Neural crest cell (in vitro differentiated cells): ENCODE results near the gene ARHGAP35. TPM values are rescaled to one million over a fixed set of nuclear protein-coding genes. Genes with fewer than 3 reads are reported as not detected.

Experiments used
- DNase-seq: peaks from one replicate; pipeline ENCODE4 v3.0.0; 2021; ENCODE audit warnings: low read depth, mixed read lengths, low spot score
- H3K27ac Mint-ChIP-seq: one replicate; pipeline ENCODE4 v1.8.0; 2021; ENCODE audit warnings: mild to moderate bottlenecking, mixed read lengths; ENCODE audit not compliant: unreplicated experiment
- H3K27me3 Mint-ChIP-seq: 2 replicates; pipeline ENCODE4 v1.8.0; 2021; ENCODE audit warnings: low read depth, mild to moderate bottlenecking, mixed read lengths
- H3K36me3 Mint-ChIP-seq: 2 replicates; pipeline ENCODE4 v1.8.0; 2021; ENCODE audit warnings: low read depth, mild to moderate bottlenecking, mixed read lengths
- H3K4me1 Mint-ChIP-seq: 2 replicates; pipeline ENCODE4 v1.8.0; 2021; ENCODE audit warnings: mixed read lengths
- H3K4me3 Mint-ChIP-seq: one replicate; pipeline ENCODE4 v1.8.0; 2021; ENCODE audit warnings: mild to moderate bottlenecking, mixed read lengths
- H3K9me3 Mint-ChIP-seq: 2 replicates; pipeline ENCODE4 v1.8.0; 2021; ENCODE audit warnings: mixed read lengths
- total RNA-seq: library from RNA; stranded (reverse); gene quantifications from 2 replicates; pipeline ENCODE4 v1.2.1, GENCODE V29; 2021
- TF ChIP-seq, protein P1 (sequence below): fragments of 200-600 bp; sonication (generic); conservative IDR thresholded peaks from 2 replicates; pipeline ENCODE4 v1.5.0; 2021; ENCODE audit warnings: antibody characterized with exemption, mild to moderate bottlenecking

Gene ARHGAP35
- total RNA-seq, 1 donor from 2014 or later: 82.5 TPM

DNA sequence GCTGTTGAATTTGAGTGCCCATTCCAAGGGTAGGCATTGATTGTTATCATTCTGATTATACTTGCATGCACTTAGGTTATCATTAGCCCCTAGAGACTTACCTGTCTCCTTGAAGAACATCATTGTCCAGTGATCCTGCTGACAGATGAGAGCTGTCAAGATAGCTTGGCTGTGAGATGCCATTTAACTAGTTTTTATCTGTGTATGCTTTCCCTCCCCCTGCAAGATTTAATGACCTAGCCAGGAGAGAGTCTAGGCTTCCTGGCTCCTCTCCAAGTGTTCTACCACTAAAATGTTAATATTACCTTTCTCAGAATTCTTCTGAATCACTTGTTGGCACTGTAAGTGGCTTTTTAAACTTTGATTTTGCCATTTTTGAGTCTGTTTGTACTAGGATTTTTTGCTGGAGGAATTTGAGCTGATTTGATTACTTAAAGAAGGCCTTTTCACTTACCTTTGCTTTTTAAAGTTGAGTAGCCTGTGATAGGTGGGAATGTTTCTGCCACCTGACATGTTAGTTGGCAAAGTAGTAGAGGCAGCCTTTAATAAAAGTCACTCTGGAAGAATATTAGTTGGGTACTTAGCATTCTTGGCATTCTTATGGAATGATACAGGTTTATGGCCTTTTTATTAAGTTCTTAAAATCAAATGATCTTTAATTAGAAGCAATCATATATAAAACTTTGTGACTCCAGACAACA is 41.1 kb downstream of the ARHGAP35 start:
- Mint-ChIP-seq H3K9me3 (no peaks in the 10 kb centered on the region), H3K4me1 (peaks cover 53% of the 10 kb centered on the region), H3K36me3 (no peaks in the 10 kb centered on the region), H3K27ac (no peak overlapping the region), H3K4me3 (no peak overlapping the region), H3K27me3 (no peaks in the 10 kb centered on the region)
- DNase-seq: no peak
- TF ChIP-seq, protein P1, sequence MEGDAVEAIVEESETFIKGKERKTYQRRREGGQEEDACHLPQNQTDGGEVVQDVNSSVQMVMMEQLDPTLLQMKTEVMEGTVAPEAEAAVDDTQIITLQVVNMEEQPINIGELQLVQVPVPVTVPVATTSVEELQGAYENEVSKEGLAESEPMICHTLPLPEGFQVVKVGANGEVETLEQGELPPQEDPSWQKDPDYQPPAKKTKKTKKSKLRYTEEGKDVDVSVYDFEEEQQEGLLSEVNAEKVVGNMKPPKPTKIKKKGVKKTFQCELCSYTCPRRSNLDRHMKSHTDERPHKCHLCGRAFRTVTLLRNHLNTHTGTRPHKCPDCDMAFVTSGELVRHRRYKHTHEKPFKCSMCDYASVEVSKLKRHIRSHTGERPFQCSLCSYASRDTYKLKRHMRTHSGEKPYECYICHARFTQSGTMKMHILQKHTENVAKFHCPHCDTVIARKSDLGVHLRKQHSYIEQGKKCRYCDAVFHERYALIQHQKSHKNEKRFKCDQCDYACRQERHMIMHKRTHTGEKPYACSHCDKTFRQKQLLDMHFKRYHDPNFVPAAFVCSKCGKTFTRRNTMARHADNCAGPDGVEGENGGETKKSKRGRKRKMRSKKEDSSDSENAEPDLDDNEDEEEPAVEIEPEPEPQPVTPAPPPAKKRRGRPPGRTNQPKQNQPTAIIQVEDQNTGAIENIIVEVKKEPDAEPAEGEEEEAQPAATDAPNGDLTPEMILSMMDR: no peak

DNA sequence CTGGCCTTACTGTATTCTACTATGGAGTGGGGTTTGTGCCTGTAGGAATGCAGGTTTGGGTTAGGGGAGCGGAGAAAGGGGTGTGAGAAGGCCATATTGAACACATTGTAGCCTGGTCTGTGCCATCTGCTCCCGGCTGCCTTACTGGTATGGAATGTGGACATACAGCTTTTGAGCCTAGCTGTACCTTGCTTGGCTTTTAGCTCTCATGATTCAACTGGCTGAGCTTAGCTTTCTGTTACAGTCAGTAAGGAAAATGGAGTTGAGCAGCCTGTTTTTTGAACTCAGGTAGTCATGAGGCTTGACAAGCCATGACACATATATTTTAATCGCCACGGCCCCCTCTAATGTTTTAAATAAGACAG is 41.6 kb downstream of the ARHGAP35 start:
- peaks cover 51% of the 10 kb centered on the region for H3K4me1 Mint-ChIP-seq
- no peaks in the 10 kb centered on the region for H3K36me3 Mint-ChIP-seq
- H3K27ac Mint-ChIP-seq: no peak overlapping the region
- no peak for DNase-seq
- TF ChIP-seq, protein P1: no peak
- H3K27me3 Mint-ChIP-seq: no peaks in the 10 kb centered on the region
- no peaks in the 10 kb centered on the region for H3K9me3 Mint-ChIP-seq
- H3K4me3 Mint-ChIP-seq: no peak overlapping the region

DNA sequence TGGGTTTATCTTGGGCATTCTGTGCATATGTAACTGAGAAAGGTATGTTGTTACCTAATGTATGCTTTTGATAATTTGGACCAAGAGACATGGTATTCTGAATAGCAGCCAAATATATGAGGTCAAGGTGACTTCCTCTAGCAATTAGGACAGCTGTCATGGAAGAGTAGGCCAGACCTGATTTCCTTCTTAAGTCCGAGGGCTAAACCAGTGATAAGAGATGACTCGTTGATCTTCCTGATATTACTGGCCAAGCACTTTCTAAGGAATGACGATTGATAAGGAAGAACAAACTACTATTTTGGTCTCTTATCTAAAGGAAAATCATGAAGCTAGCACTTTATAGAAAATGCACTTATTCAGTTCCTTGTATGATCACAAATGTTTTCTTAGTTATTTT is 42.7 kb downstream of the ARHGAP35 start:
- H3K27ac Mint-ChIP-seq: no peak overlapping the region
- no peak overlapping the region for H3K4me3 Mint-ChIP-seq
- TF ChIP-seq, protein P1: no peak
- H3K9me3 Mint-ChIP-seq: no peaks in the 10 kb centered on the region
- H3K27me3 Mint-ChIP-seq: no peaks in the 10 kb centered on the region
- no peak for DNase-seq
- no peaks in the 10 kb centered on the region for H3K36me3 Mint-ChIP-seq
- H3K4me1 Mint-ChIP-seq: peaks cover 45% of the 10 kb centered on the region

DNA sequence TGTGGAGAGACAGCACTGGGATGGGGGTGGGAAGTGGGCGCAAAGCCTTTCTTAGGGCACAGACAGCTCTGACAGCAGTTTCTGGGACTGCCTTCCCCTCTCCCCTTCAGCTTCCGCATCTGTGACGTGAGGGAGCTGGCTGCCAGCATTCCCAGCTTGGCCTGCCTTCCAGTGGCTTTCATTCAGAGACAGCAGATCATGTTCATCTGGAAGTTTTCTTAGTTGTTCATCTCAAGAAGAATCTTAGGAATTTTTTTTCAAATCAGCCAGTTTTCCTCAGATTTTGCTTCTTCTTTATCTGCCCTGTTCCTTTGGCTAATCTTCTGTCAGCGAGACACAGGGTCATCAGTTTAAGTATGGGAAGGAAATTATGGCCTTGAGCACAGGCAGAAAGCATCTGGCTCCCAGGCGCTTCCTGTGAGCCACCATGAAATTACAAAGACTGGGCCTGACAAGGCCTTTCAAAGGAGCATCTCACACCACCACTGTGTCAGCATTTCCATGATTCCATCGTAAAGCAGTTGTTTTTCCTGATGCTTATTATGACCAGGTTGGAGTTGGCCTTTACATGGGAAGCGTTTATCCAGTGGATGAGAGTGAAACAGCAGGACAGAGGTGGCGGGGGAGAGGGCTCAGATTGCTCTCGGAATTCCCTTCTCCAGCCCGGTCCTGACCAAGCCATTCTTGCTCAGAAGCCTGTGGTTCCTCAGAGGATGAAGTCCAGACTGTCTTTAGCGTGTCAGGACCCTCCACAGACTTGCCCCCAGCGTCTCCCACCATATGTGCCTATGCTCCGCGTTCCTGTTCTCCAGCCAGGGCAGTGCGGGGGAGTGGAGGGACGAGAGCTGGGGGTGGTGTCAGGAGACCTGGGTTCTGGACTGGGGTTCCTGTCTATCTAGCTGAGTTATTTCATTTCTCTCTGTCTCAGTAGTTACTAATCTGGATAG is 43.6 kb downstream of the ARHGAP35 start:
- no peaks in the 10 kb centered on the region for H3K9me3 Mint-ChIP-seq
- H3K4me3 Mint-ChIP-seq: no peak overlapping the region
- no peaks in the 10 kb centered on the region for H3K36me3 Mint-ChIP-seq
- H3K27ac Mint-ChIP-seq: peak overlapping the region; percentile 20
- H3K27me3 Mint-ChIP-seq: no peaks in the 10 kb centered on the region
- TF ChIP-seq, protein P1: no peak
- DNase-seq: no peak
- H3K4me1 Mint-ChIP-seq: peaks cover 42% of the 10 kb centered on the region

DNA sequence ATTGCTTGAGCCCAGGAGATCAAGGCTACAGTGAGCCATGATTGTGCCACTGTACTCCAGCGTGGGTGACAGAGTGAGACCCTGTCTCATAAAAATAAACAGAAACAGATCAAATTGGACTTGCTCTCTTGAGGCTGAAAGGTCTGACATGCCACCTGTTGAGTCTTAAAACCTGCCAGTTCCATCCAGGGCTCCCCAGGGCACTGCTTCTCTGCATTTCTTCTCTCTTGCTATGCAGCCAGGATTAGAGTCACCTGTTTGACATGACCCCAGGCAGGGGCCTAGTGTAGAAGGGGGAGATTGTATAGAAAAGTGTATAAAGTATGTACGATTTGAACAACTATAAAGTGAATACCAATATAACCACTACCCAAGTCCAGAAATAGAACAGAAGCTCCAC is 45.4 kb downstream of the ARHGAP35 start:
- Mint-ChIP-seq H3K27me3 (no peaks in the 10 kb centered on the region), H3K4me3 (no peak overlapping the region), H3K36me3 (peaks cover 4% of the 10 kb centered on the region), H3K27ac (no peak overlapping the region), H3K4me1 (peaks cover 43% of the 10 kb centered on the region), H3K9me3 (no peaks in the 10 kb centered on the region)
- TF ChIP-seq, protein P1: no peak
- DNase-seq: no peak
